Upper lobe of left lung (tissue), 4 donors: ENCODE results near the gene MED13L.

Source experiments
- EP300 ChIP-seq, 4 donors: sonication (generic); formaldehyde crosslinking; IDR thresholded peaks; one replicate each; pipeline ENCODE4 v1.5.1; 2017; ENCODE audit warnings: antibody characterized with exemption in 4 of 4, control low read depth in 2 of 4
- POLR2A ChIP-seq, 4 donors: fragments of 450-650 bp; IDR thresholded peaks; one replicate each; pipeline ENCODE4 v1.5.1; 2016 to 2017; ENCODE audit warnings: antibody characterized with exemption in 4 of 4, mild to moderate bottlenecking in 2 of 4

- TF ChIP-seq POLR2A (IDR thresholded peaks at IDR 0.05) (no peak), EP300 (IDR thresholded peaks at IDR 0.05) (no peak)
Measured at GRCh38 chr12:116248930-116249329, 28.6 kb downstream of the MED13L start.
